Astrocyte (in vitro differentiated cells and primary cell): ENCODE results near the gene MPRIP. TPM values are rescaled to one million over a fixed set of nuclear protein-coding genes. Genes with fewer than 3 reads are reported as not detected.

Experiments used
- DNase-seq: peaks from one replicate; pipeline ENCODE4 v3.0.0-alpha.2; 2010; ENCODE audit warnings: low read depth
- FAIRE-seq: peaks from 2 replicates; lab custom pipeline; 2011; peaks lifted over from hg19 to GRCh38; lab: Jason Lieb, UNC
- H2AFZ ChIP-seq: 2 replicates; pipeline ENCODE4 v1.6.0; 2012; ENCODE audit warnings: low read depth, low read length, inconsistent platforms
- H3K27ac ChIP-seq: 2 replicates; pipeline ENCODE4 v1.5.1; 2011; ENCODE audit warnings: low read depth, low read length, inconsistent platforms
- H3K27me3 ChIP-seq: 2 replicates; pipeline ENCODE4 v1.6.0; 2011; ENCODE audit warnings: low read length, inconsistent platforms; ENCODE audit not compliant: insufficient read depth
- H3K36me3 ChIP-seq: 2 replicates; pipeline ENCODE4 v1.5.1; 2011; ENCODE audit warnings: low read length, inconsistent platforms; ENCODE audit not compliant: insufficient read depth
- H3K4me1 ChIP-seq: 2 replicates; pipeline ENCODE4 v1.5.1; 2011; ENCODE audit warnings: low read length, inconsistent platforms; ENCODE audit not compliant: insufficient read depth
- H3K4me2 ChIP-seq: 2 replicates; pipeline ENCODE4 v1.6.0; 2012; ENCODE audit warnings: low read length, inconsistent platforms
- H3K4me3 ChIP-seq: 2 replicates; pipeline ENCODE4 v1.5.1; 2011; ENCODE audit warnings: low read depth, mild to moderate bottlenecking, low read length, inconsistent platforms; ENCODE audit not compliant: insufficient read depth
- H3K79me2 ChIP-seq: 2 replicates; pipeline ENCODE4 v1.6.0; 2012; ENCODE audit warnings: mild to moderate bottlenecking, low read length, inconsistent platforms; ENCODE audit not compliant: insufficient read depth
- H3K9ac ChIP-seq: 2 replicates; pipeline ENCODE4 v1.6.0; 2012; ENCODE audit warnings: mild to moderate bottlenecking, low read length, inconsistent platforms
- H3K9me3 ChIP-seq: 2 replicates; pipeline ENCODE4 v1.5.1; 2012; ENCODE audit warnings: low read depth, mild to moderate bottlenecking, low read length, inconsistent platforms; ENCODE audit not compliant: insufficient read depth
- H4K20me1 ChIP-seq: 2 replicates; pipeline ENCODE4 v1.6.0; 2012; ENCODE audit warnings: low read length, inconsistent platforms; ENCODE audit not compliant: insufficient read depth
- H3K27ac Mint-ChIP-seq: one replicate; pipeline ENCODE4 v1.8.0; 2021; ENCODE audit warnings: mild to moderate bottlenecking, mixed read lengths; ENCODE audit not compliant: unreplicated experiment
- H3K27me3 Mint-ChIP-seq: one replicate; pipeline ENCODE4 v1.8.0; 2021; ENCODE audit warnings: low read depth, mixed read lengths; ENCODE audit not compliant: unreplicated experiment
- H3K36me3 Mint-ChIP-seq: one replicate; pipeline ENCODE4 v1.8.0; 2021; ENCODE audit warnings: low read depth, mixed read lengths; ENCODE audit not compliant: unreplicated experiment
- H3K4me1 Mint-ChIP-seq: one replicate; pipeline ENCODE4 v1.8.0; 2021; ENCODE audit warnings: low read depth, mixed read lengths; ENCODE audit not compliant: unreplicated experiment
- H3K4me3 Mint-ChIP-seq: one replicate; pipeline ENCODE4 v1.8.0; 2021; ENCODE audit warnings: mild to moderate bottlenecking, moderate library complexity, mixed read lengths; ENCODE audit not compliant: unreplicated experiment
- H3K9me3 Mint-ChIP-seq: one replicate; pipeline ENCODE4 v1.8.0; 2021; ENCODE audit warnings: mild to moderate bottlenecking, mixed read lengths; ENCODE audit not compliant: unreplicated experiment
- CTCF ChIP-seq: IDR thresholded peaks from 2 replicates; pipeline ENCODE4 v1.5.1; 2011; ENCODE audit warnings: low read depth, mild to moderate bottlenecking, inconsistent platforms, low read length, moderate library complexity; ENCODE audit not compliant: insufficient read depth
- EZH2 ChIP-seq: IDR thresholded peaks from 2 replicates; pipeline ENCODE4 v1.6.1; 2012; ENCODE audit warnings: mild to moderate bottlenecking, low read length, inconsistent platforms; ENCODE audit not compliant: insufficient read depth
- total RNA-seq: library from RNA; stranded (reverse); gene quantifications from 2 replicates; pipeline ENCODE4 v1.2.1, GENCODE V29; 2021

MPRIP gene
- total RNA-seq, 1 donor from 2014 or later: 176 TPM

GRCh38 chr17:17229416-17230384 lies 187.4 kb downstream of the MPRIP start:
- no peaks in the 10 kb centered on the region for H3K9me3 ChIP-seq
- TF ChIP-seq EZH2 (no peak), CTCF (no peak)
- no peak overlapping the region for H3K4me2 ChIP-seq
- H3K4me1 ChIP-seq: no peaks in the 10 kb centered on the region
- H3K36me3 ChIP-seq: peaks cover 33% of the 10 kb centered on the region
- H3K27me3 ChIP-seq: no peaks in the 10 kb centered on the region
- H4K20me1 ChIP-seq: peaks cover 56% of the 10 kb centered on the region
- Mint-ChIP-seq H3K4me1 (no peaks in the 10 kb centered on the region), H3K27ac (no peak overlapping the region), H3K36me3 (peaks cover 14% of the 10 kb centered on the region), H3K4me3 (no peak overlapping the region), H3K27me3 (no peaks in the 10 kb centered on the region), H3K9me3 (no peaks in the 10 kb centered on the region)
- no peak overlapping the region for H3K4me3 ChIP-seq
- no peak for DNase-seq
- H3K79me2 ChIP-seq: peaks cover 30% of the 10 kb centered on the region
- FAIRE-seq: no peak
- no peak overlapping the region for H3K27ac ChIP-seq
- H3K9ac ChIP-seq: no peak overlapping the region
- no peak overlapping the region for H2AFZ ChIP-seq

- no peak for FAIRE-seq
- Histone ChIP-seq H3K27me3 (no peaks in the 10 kb centered on the region), H3K4me1 (peaks cover 14% of the 10 kb centered on the region), H3K9me3 (no peaks in the 10 kb centered on the region), H3K79me2 (peaks cover 50% of the 10 kb centered on the region), H3K4me2 (no peak overlapping the region), H4K20me1 (peaks cover 73% of the 10 kb centered on the region), H3K36me3 (peaks cover 19% of the 10 kb centered on the region), H3K27ac (no peak overlapping the region), H2AFZ (no peak overlapping the region), H3K9ac (no peak overlapping the region), H3K4me3 (no peak overlapping the region)
- TF ChIP-seq EZH2 (no peak), CTCF (no peak)
- no peaks in the 10 kb centered on the region for H3K9me3 Mint-ChIP-seq
- no peak overlapping the region for H3K27ac Mint-ChIP-seq
- H3K4me3 Mint-ChIP-seq: no peak overlapping the region
- H3K27me3 Mint-ChIP-seq: no peaks in the 10 kb centered on the region
- H3K36me3 Mint-ChIP-seq: peaks cover 11% of the 10 kb centered on the region
- peaks cover 11% of the 10 kb centered on the region for H3K4me1 Mint-ChIP-seq
- no peak for DNase-seq
Observed at GRCh38 chr17:17231621-17232302, 189.5 kb downstream of the MPRIP start.
